ENCODE measurements around the gene RPS16.

Gene RPS16

GRCh38 chr19:39411081-39411831, 24.5 kb downstream of the RPS16 start:
- H3K27me3 ChIP-seq (replicated peaks in 2 of 5; ENCODE audit: control insufficient read depth in 4 of 5, insufficient read depth in 5 of 5, low read length in 4 of 5), result no peaks in the 10 kb centered on the region
- peaks cover 5 to 19% (median 10%) of the 10 kb centered on the region in 4 experiments for H3K36me3 ChIP-seq (ENCODE audit: control insufficient read depth in 4 of 4, insufficient read depth in 4 of 4, low read length in 3 of 4)
- H3K27ac ChIP-seq (ENCODE audit: insufficient read depth in 1 of 2, low read depth in 1 of 2, low read length in 2 of 2, poor library complexity in 1 of 2, severe bottlenecking in 2 of 2), result peak overlapping the region; percentile 72 to 95
- H3K9me3 ChIP-seq (ENCODE audit: control extremely low read depth in 1 of 5, control insufficient read depth in 4 of 5, insufficient read depth in 2 of 5, low read depth in 1 of 5, low read length in 4 of 5), result no peaks in the 10 kb centered on the region
- peaks cover 16 to 61% (median 49%) of the 10 kb centered on the region in 4 experiments for H3K4me1 ChIP-seq (ENCODE audit: control extremely low read depth in 1 of 4, control insufficient read depth in 4 of 4, insufficient read depth in 4 of 4, low read length in 3 of 4)
- WGBS (ENCODE audit: insufficient coverage), result 47% methylated on average over 5 of the region's 9 CpGs
- H3K4me3 ChIP-seq (ENCODE audit: control insufficient read depth in 1 of 7, extremely low read depth in 1 of 7, insufficient read depth in 4 of 7, low read depth in 2 of 7, low read length in 6 of 7), result peak overlapping the region in 6 of 7 experiments; percentile 41 to 98 (median 80)
- DNase-seq, result peak in 1 of 3 donors; percentile 37
- ChIA-PET POLR2A (interaction anchor here (0.5 to 2.3 kb wide), 7 partner anchors 9 to 199 kb away, joined by 4 to 47 read pairs (median 16); partner anchors contain the start of genes MED29, PAF1, RPS16 and SAMD4B), CTCF (interaction anchor here (0.6 to 2.3 kb wide), 14 partner anchors 9 to 72 kb away, joined by 3 to 119 read pairs (median 4); partner anchors contain the start of genes MED29, PAF1 and SAMD4B)

- POLR2A ChIA-PET, result interaction anchor here (0.5 to 2.3 kb wide), 4 partner anchors 8 to 198 kb away, joined by 5 to 47 read pairs (median 30); partner anchors contain the start of genes MED29 and PAF1
- CTCF ChIA-PET, result interaction anchor here (1.3 to 2.3 kb wide), 5 partner anchors 11 to 72 kb away, joined by 3 to 119 read pairs (median 5); partner anchors contain the start of genes MED29 and PAF1
- peaks cover 20 to 66% (median 54%) of the 10 kb centered on the region in 4 experiments for H3K4me1 ChIP-seq (ENCODE audit: control extremely low read depth in 1 of 4, control insufficient read depth in 4 of 4, insufficient read depth in 4 of 4, low read length in 3 of 4)
- WGBS (ENCODE audit: insufficient coverage), result 71% methylated on average over 1 of the region's 1 CpG
- no peaks in the 10 kb centered on the region for H3K27me3 ChIP-seq (replicated peaks in 2 of 5; ENCODE audit: control insufficient read depth in 4 of 5, insufficient read depth in 5 of 5, low read length in 4 of 5)
- DNase-seq, result no peak
- H3K36me3 ChIP-seq (ENCODE audit: control insufficient read depth in 4 of 4, insufficient read depth in 4 of 4, low read length in 3 of 4), result peaks cover 5 to 19% (median 10%) of the 10 kb centered on the region in 4 experiments
- H3K4me3 ChIP-seq (ENCODE audit: control insufficient read depth in 1 of 7, extremely low read depth in 1 of 7, insufficient read depth in 4 of 7, low read depth in 2 of 7, low read length in 6 of 7), result peak overlapping the region in 6 of 7 experiments; percentile 64 to 100 (median 88)
- H3K27ac ChIP-seq (ENCODE audit: insufficient read depth in 1 of 2, low read depth in 1 of 2, low read length in 2 of 2, poor library complexity in 1 of 2, severe bottlenecking in 2 of 2), result peak overlapping the region; percentile 72 to 95
- no peaks in the 10 kb centered on the region for H3K9me3 ChIP-seq (ENCODE audit: control extremely low read depth in 1 of 5, control insufficient read depth in 4 of 5, insufficient read depth in 2 of 5, low read depth in 1 of 5, low read length in 4 of 5)
These were observed 25.0 kb downstream of the RPS16 start for GRCh38 chr19:39410831-39411080.

GRCh38 chr19:39410017-39410830, 25.5 kb downstream of the RPS16 start:
- POLR2A ChIA-PET, result interaction anchor here (1.7 to 4.4 kb wide), 4 partner anchors 9 to 25 kb away, joined by 5 to 46 read pairs (median 14); partner anchors contain the start of genes MED29, PAF1 and RPS16
- peak; percentile 73 to 86 (median 83) for DNase-seq
- Histone ChIP-seq H3K4me1 (ENCODE audit: control extremely low read depth in 1 of 4, control insufficient read depth in 4 of 4, insufficient read depth in 4 of 4, low read length in 3 of 4) (peaks cover 20 to 71% (median 60%) of the 10 kb centered on the region in 4 experiments), H3K9me3 (ENCODE audit: control extremely low read depth in 1 of 5, control insufficient read depth in 4 of 5, insufficient read depth in 2 of 5, low read depth in 1 of 5, low read length in 4 of 5) (no peaks in the 10 kb centered on the region), H3K27ac (ENCODE audit: insufficient read depth in 1 of 2, low read depth in 1 of 2, low read length in 2 of 2, poor library complexity in 1 of 2, severe bottlenecking in 2 of 2) (peak overlapping the region; percentile 83 to 95), H3K27me3 (replicated peaks in 2 of 5; ENCODE audit: control insufficient read depth in 4 of 5, insufficient read depth in 5 of 5, low read length in 4 of 5) (no peaks in the 10 kb centered on the region), H3K4me3 (ENCODE audit: control insufficient read depth in 1 of 7, extremely low read depth in 1 of 7, insufficient read depth in 4 of 7, low read depth in 2 of 7, low read length in 6 of 7) (peak overlapping the region; percentile 33 to 100 (median 79)), H3K36me3 (ENCODE audit: control insufficient read depth in 4 of 4, insufficient read depth in 4 of 4, low read length in 3 of 4) (peaks cover 5 to 19% (median 10%) of the 10 kb centered on the region in 4 experiments)
- CTCF ChIA-PET, result interaction anchor here (2.7 kb wide), 1 partner anchor 13 kb away, joined by 32 read pairs; no protein-coding TSS in a partner anchor
- 0% methylated on average over 32 of the region's 35 CpGs for WGBS (ENCODE audit: insufficient coverage)

GRCh38 chr19:39409208-39410016, 26.3 kb downstream of the RPS16 start:
- Histone ChIP-seq H3K36me3 (ENCODE audit: control insufficient read depth in 4 of 4, insufficient read depth in 4 of 4, low read length in 3 of 4) (peaks cover 5 to 16% (median 10%) of the 10 kb centered on the region in 4 experiments), H3K9me3 (ENCODE audit: control extremely low read depth in 1 of 5, control insufficient read depth in 4 of 5, insufficient read depth in 2 of 5, low read depth in 1 of 5, low read length in 4 of 5) (no peaks in the 10 kb centered on the region), H3K27me3 (replicated peaks in 2 of 5; ENCODE audit: control insufficient read depth in 4 of 5, insufficient read depth in 5 of 5, low read length in 4 of 5) (no peaks in the 10 kb centered on the region), H3K4me1 (ENCODE audit: control extremely low read depth in 1 of 4, control insufficient read depth in 4 of 4, insufficient read depth in 4 of 4, low read length in 3 of 4) (peaks cover 20 to 80% (median 67%) of the 10 kb centered on the region in 4 experiments), H3K27ac (ENCODE audit: insufficient read depth in 1 of 2, low read depth in 1 of 2, low read length in 2 of 2, poor library complexity in 1 of 2, severe bottlenecking in 2 of 2) (peak overlapping the region; percentile 83 to 95), H3K4me3 (ENCODE audit: control insufficient read depth in 1 of 7, extremely low read depth in 1 of 7, insufficient read depth in 4 of 7, low read depth in 2 of 7, low read length in 6 of 7) (peak overlapping the region; percentile 33 to 100 (median 98))
- 0% methylated on average over 30 of the region's 52 CpGs for WGBS (ENCODE audit: insufficient coverage)
- ChIA-PET POLR2A (interaction anchor here (0.7 to 4.4 kb wide), 5 partner anchors 9 to 87 kb away, joined by 3 to 46 read pairs (median 12); partner anchors contain the start of genes MED29, PAF1 and RPS16), CTCF (interaction anchor here (1.2 to 2.7 kb wide), 3 partner anchors 9 to 18 kb away, joined by 3 to 32 read pairs (median 6); partner anchors contain the start of genes MED29 and PAF1)
- peak; percentile 53 to 90 (median 85) for DNase-seq

GRCh38 chr19:39408392-39409207, 27.1 kb downstream of the RPS16 start:
- DNase-seq, result peak in 2 of 3 donors; percentile 71
- ChIA-PET CTCF (interaction anchor here (0.6 to 2.7 kb wide), 4 partner anchors 8 to 22 kb away, joined by 3 to 32 read pairs (median 4); partner anchors contain the start of genes MED29 and PAF1), POLR2A (interaction anchor here (0.7 to 4.4 kb wide), 5 partner anchors 8 to 86 kb away, joined by 3 to 46 read pairs (median 12); partner anchors contain the start of genes MED29, PAF1 and RPS16)
- Histone ChIP-seq H3K27me3 (replicated peaks in 2 of 5; ENCODE audit: control insufficient read depth in 4 of 5, insufficient read depth in 5 of 5, low read length in 4 of 5) (no peaks in the 10 kb centered on the region), H3K4me1 (ENCODE audit: control extremely low read depth in 1 of 4, control insufficient read depth in 4 of 4, insufficient read depth in 4 of 4, low read length in 3 of 4) (peaks cover 20 to 82% (median 65%) of the 10 kb centered on the region in 4 experiments), H3K4me3 (ENCODE audit: control insufficient read depth in 1 of 7, extremely low read depth in 1 of 7, insufficient read depth in 4 of 7, low read depth in 2 of 7, low read length in 6 of 7) (peak overlapping the region; percentile 95 to 100 (median 98)), H3K36me3 (ENCODE audit: control insufficient read depth in 4 of 4, insufficient read depth in 4 of 4, low read length in 3 of 4) (peaks cover 5 to 16% (median 10%) of the 10 kb centered on the region in 4 experiments), H3K9me3 (ENCODE audit: control extremely low read depth in 1 of 5, control insufficient read depth in 4 of 5, insufficient read depth in 2 of 5, low read depth in 1 of 5, low read length in 4 of 5) (no peaks in the 10 kb centered on the region), H3K27ac (ENCODE audit: insufficient read depth in 1 of 2, low read depth in 1 of 2, low read length in 2 of 2, poor library complexity in 1 of 2, severe bottlenecking in 2 of 2) (peak overlapping the region; percentile 94 to 95)
- 77% methylated on average over 12 of the region's 20 CpGs for WGBS (ENCODE audit: insufficient coverage)

All from common myeloid progenitor, CD34-positive (primary cell).